H1 (cell line): ENCODE data around the gene IER3IP1.

Experiments used
- CTCF ChIP-seq, 3 experiments: IDR thresholded peaks; 1 replicate in 2 of 3; 2 replicates in 1 of 3; pipeline versions ENCODE4 v1.5.1 to v1.6.1; 2011; ENCODE audit warnings: low read length in 3 of 3, mild to moderate bottlenecking in 3 of 3, inconsistent platforms in 2 of 3, low read depth in 1 of 3, moderate library complexity in 1 of 3; ENCODE audit not compliant: insufficient read depth in 1 of 3; ENCODE audit errors: control extremely low read depth in 1 of 3
- EP300 ChIP-seq, 2 experiments: IDR thresholded peaks; 1 replicate in 1 of 2; 2 replicates in 1 of 2; pipeline ENCODE4 v1.6.1; 2011 to 2012; ENCODE audit warnings: low read depth in 2 of 2, low read length in 2 of 2, mild to moderate bottlenecking in 2 of 2, borderline replicate concordance in 1 of 2, inconsistent platforms in 1 of 2, moderate library complexity in 1 of 2
- EZH2 ChIP-seq: fragments of 200-600 bp; sonication (generic); IDR thresholded peaks from 2 replicates; pipeline ENCODE4 v1.7.1; 2012; ENCODE audit warnings: low read depth, mild to moderate bottlenecking, moderate library complexity, low read length, inconsistent platforms; ENCODE audit not compliant: severe bottlenecking
- JUND ChIP-seq: IDR thresholded peaks from 2 replicates; pipeline ENCODE4 v1.6.1; 2011; ENCODE audit warnings: mild to moderate bottlenecking, improper control_type of control experiment, low read length
- NANOG ChIP-seq: IDR thresholded peaks from 2 replicates; pipeline ENCODE4 v1.6.1; 2011; ENCODE audit warnings: low read length, low read depth, mild to moderate bottlenecking, inconsistent platforms; ENCODE audit not compliant: insufficient read depth, poor library complexity, severe bottlenecking
- POLR2A ChIP-seq, 2 experiments: IDR thresholded peaks; 1 replicate in 1 of 2; 2 replicates in 1 of 2; pipeline ENCODE4 v1.6.1; 2011; ENCODE audit warnings: low read depth in 2 of 2, low read length in 2 of 2, mild to moderate bottlenecking in 2 of 2; ENCODE audit errors: control extremely low read depth in 1 of 2
- RAD21 ChIP-seq, 2 experiments: IDR thresholded peaks in 1 of 2; conservative IDR thresholded peaks in 1 of 2; 2 replicates each; pipeline ENCODE4 v1.6.1; 2011; ENCODE audit warnings: low read depth in 2 of 2, low read length in 2 of 2, improper control_type of control experiment in 1 of 2, inconsistent platforms in 1 of 2, mild to moderate bottlenecking in 1 of 2, moderate library complexity in 1 of 2
- RBBP5 ChIP-seq: IDR thresholded peaks from 2 replicates; pipeline ENCODE4 v1.7.1; 2012; ENCODE audit warnings: low read depth, mild to moderate bottlenecking, inconsistent platforms, low read length, moderate library complexity, borderline replicate concordance
- RFX5 ChIP-seq: IDR thresholded peaks from 2 replicates; pipeline ENCODE4 v1.6.1; 2011; ENCODE audit warnings: low read depth, low read length, improper control_type of control experiment, borderline replicate concordance
- SIN3A ChIP-seq, 2 experiments: IDR thresholded peaks in 1 of 2; conservative IDR thresholded peaks in 1 of 2; 2 replicates each; pipeline ENCODE4 v1.6.1; 2011 to 2012; ENCODE audit warnings: low read length in 2 of 2, improper control_type of control experiment in 1 of 2, low read depth in 1 of 2, mild to moderate bottlenecking in 1 of 2
- SP1 ChIP-seq: IDR thresholded peaks from 2 replicates; pipeline ENCODE4 v1.6.1; 2011; ENCODE audit warnings: low read depth, low read length
- TCF12 ChIP-seq: IDR thresholded peaks from 2 replicates; pipeline ENCODE4 v1.6.1; 2011; ENCODE audit warnings: low read depth, mild to moderate bottlenecking, low read length
- USF2 ChIP-seq: IDR thresholded peaks from 2 replicates; pipeline ENCODE4 v1.6.1; 2011; ENCODE audit warnings: low read length, improper control_type of control experiment
- YY1 ChIP-seq: IDR thresholded peaks from 2 replicates; pipeline ENCODE4 v1.6.1; 2011; ENCODE audit warnings: low read depth, mild to moderate bottlenecking, low read length

GRCh38 chr18:47168509-47168908 is 7.7 kb downstream of the IER3IP1 start:
- TF ChIP-seq CTCF (IDR thresholded peaks at IDR 0.05; ENCODE audit: control extremely low read depth in 1 of 3, insufficient read depth in 1 of 3, low read depth in 1 of 3, low read length in 3 of 3), result no peak
- no peak for TF ChIP-seq POLR2A (IDR thresholded peaks at IDR 0.05; ENCODE audit: control extremely low read depth in 1 of 2, low read depth in 2 of 2, low read length in 2 of 2)
- no peak for TF ChIP-seq USF2
- no peak for TF ChIP-seq NANOG
- TF ChIP-seq YY1, result no peak
- no peak for TF ChIP-seq RBBP5
- no peak for TF ChIP-seq RFX5
- no peak for TF ChIP-seq RAD21 (IDR thresholded peaks at IDR 0.05 in 1 of 2, conservative IDR thresholded peaks at IDR 0.05 in 1 of 2; ENCODE audit: low read depth in 2 of 2, low read length in 2 of 2)
- no peak for TF ChIP-seq EZH2
- TF ChIP-seq SP1, result no peak
- no peak for TF ChIP-seq TCF12
- no peak for TF ChIP-seq JUND
- no peak for TF ChIP-seq EP300 (IDR thresholded peaks at IDR 0.05; ENCODE audit: borderline replicate concordance in 1 of 2, low read depth in 2 of 2, low read length in 2 of 2)
- TF ChIP-seq SIN3A (conservative IDR thresholded peaks at IDR 0.05 in 1 of 2, IDR thresholded peaks at IDR 0.05 in 1 of 2; ENCODE audit: low read depth in 1 of 2, low read length in 2 of 2), result no peak
